ENCODE results near the gene DEUP1.
"Not testable (repeated sequence)": the region's sequence is repeated elsewhere in the genome, so short reads cannot be mapped to it uniquely, and the experiment has no call there.

DEUP1 gene

DNA sequence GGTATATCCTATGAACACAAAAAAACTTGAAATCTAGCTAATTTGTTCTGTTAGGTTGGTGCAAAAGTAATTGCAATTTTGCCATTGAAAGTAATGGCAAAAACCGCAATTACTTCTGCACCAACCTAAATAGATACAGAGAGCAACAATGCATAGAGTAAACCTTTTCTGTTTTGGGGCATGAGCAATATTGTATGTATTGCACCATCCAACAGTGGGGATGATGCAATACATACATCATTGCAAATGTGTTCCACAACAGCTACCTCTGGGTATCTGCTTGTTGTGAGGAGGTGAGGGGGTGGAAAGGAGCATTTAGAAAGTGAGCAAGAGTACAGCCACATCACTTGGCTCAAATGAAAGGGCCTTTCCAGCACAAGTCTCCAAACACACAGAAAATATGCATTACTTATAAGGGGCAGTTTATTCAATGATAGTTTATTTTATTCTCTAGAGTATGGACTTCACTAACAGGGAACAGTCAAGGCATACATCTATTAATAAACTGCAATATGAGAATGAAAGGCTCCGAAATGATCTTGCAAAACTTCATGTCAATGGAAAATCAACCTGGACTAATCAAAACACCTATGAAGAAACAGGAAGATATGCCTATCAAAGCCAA is 77.3 kb downstream of the DEUP1 start:
- no peak for DNase-seq (ENCODE audit: low read depth)

GRCh38 chr11:93410441-93410840 is 79.9 kb downstream of the DEUP1 start:
- in situ Hi-C loops (cut with HindIII; ENCODE audit: low sequenced_read_pairs), result no loop called here
- DNase-seq (ENCODE audit: low read depth), result no peak
- TF ChIP-seq, protein P1, sequence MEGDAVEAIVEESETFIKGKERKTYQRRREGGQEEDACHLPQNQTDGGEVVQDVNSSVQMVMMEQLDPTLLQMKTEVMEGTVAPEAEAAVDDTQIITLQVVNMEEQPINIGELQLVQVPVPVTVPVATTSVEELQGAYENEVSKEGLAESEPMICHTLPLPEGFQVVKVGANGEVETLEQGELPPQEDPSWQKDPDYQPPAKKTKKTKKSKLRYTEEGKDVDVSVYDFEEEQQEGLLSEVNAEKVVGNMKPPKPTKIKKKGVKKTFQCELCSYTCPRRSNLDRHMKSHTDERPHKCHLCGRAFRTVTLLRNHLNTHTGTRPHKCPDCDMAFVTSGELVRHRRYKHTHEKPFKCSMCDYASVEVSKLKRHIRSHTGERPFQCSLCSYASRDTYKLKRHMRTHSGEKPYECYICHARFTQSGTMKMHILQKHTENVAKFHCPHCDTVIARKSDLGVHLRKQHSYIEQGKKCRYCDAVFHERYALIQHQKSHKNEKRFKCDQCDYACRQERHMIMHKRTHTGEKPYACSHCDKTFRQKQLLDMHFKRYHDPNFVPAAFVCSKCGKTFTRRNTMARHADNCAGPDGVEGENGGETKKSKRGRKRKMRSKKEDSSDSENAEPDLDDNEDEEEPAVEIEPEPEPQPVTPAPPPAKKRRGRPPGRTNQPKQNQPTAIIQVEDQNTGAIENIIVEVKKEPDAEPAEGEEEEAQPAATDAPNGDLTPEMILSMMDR (IDR thresholded peaks at IDR 0.05; ENCODE audit: low read depth, low read length, missing control alignments), result no peak
- H3K4me3 ChIP-seq (ENCODE audit: low read depth, low read length), result no peak overlapping the region

More for the DNA sequence above, 77.3 kb downstream of the DEUP1 start:
- TF ChIP-seq, protein P1 (IDR thresholded peaks at IDR 0.05; ENCODE audit: low read depth, low read length, missing control alignments), result no peak
- no peak overlapping the region for H3K4me3 ChIP-seq (ENCODE audit: low read depth, low read length)
- in situ Hi-C loops (cut with HindIII; ENCODE audit: low sequenced_read_pairs), result no loop called here

DNA sequence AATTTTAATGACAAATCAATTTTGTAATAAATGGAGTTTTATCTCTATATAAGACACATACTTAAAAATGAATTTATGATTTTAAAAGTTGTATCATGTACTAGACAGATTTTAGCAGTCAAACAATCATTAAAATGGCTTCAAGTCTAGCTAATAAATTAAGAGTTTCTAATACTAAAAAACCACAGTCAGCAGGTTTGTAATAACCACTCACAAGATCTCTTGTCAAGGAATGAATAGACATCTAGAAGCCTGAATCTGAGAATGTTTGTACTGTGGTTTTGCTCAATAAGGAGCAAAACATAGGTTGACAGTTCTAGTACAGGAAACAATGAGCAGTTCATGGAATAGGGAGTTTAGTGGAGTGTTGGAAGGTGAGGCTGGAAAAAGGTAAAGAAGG is 81.2 kb downstream of the DEUP1 start:
- no peak overlapping the region for H3K4me3 ChIP-seq (ENCODE audit: low read depth, low read length)
- in situ Hi-C loops (cut with HindIII; ENCODE audit: low sequenced_read_pairs), result no loop called here
- DNase-seq (ENCODE audit: low read depth), result no peak
- TF ChIP-seq, protein P1 (IDR thresholded peaks at IDR 0.05; ENCODE audit: low read depth, low read length, missing control alignments), result no peak

- TF ChIP-seq, protein P1 (IDR thresholded peaks at IDR 0.05; ENCODE audit: low read depth, low read length, missing control alignments), result no peak
- no peak overlapping the region for H3K4me3 ChIP-seq (ENCODE audit: low read depth, low read length)
- in situ Hi-C loops (cut with HindIII; ENCODE audit: low sequenced_read_pairs), result no loop called here
- DNase-seq (ENCODE audit: low read depth), result no peak
Observed at GRCh38 chr11:93432247-93432646, 101.7 kb downstream of the DEUP1 start.

DNA sequence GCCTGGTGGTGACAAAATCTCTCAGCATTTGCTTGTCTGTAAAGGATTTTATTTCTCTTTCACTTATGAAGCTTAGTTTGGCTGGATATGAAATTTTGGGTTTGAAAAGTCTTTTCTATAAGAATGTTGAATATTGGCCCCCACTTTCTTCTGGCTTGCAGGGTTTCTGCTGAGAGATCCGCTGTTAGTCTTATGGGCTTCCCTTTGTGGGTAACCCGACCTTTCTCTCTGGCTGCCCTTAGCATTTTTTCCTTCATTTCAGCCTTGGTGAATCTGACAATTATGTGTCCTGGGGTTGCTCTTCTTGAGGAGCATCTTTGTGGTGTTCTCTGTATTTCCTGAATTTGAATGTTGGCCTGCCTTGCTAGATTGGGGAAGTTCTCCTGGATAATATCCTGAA is 112.7 kb downstream of the DEUP1 start:
- H3K4me3 ChIP-seq (ENCODE audit: low read depth, low read length); DNase-seq (ENCODE audit: low read depth); in situ Hi-C loops (cut with HindIII; ENCODE audit: low sequenced_read_pairs): not testable (repeated sequence)

DNA sequence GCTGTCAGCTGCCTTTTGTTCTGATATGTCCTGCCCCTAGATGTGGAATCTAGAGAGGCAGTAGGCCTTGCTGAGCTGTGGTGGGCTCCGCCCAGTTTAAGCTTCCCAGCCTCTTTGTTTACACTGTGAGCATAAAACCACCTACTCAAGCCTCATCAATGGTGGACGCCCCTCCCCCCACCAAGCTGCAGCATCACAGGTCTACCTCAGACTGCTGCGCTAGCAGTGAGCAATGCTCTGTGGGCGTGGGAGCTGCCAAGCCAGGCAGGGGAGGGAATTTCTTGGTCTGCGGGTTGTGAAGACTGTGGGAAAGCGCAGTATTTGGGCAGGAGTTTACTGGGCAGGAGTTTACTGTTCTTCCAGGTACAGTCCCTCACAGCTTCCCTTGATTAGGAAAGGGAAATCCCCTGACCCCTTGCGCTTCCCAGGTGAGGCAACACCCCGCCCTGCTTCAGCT is 114.1 kb downstream of the DEUP1 start:
- in situ Hi-C loops (cut with HindIII; ENCODE audit: low sequenced_read_pairs), result no loop called here
- no peak overlapping the region for H3K4me3 ChIP-seq (ENCODE audit: low read depth, low read length)
- TF ChIP-seq, protein P1 (IDR thresholded peaks at IDR 0.05; ENCODE audit: low read depth, low read length, missing control alignments), result no peak
- peak; percentile 19 for DNase-seq (ENCODE audit: low read depth)

GRCh38 chr11:93458286-93458685 is 127.7 kb downstream of the DEUP1 start:
- no peak for DNase-seq (ENCODE audit: low read depth)
- TF ChIP-seq, protein P1 (IDR thresholded peaks at IDR 0.05; ENCODE audit: low read depth, low read length, missing control alignments), result no peak
- in situ Hi-C loops (cut with HindIII; ENCODE audit: low sequenced_read_pairs), result no loop called here
- no peak overlapping the region for H3K4me3 ChIP-seq (ENCODE audit: low read depth, low read length)

DNA sequence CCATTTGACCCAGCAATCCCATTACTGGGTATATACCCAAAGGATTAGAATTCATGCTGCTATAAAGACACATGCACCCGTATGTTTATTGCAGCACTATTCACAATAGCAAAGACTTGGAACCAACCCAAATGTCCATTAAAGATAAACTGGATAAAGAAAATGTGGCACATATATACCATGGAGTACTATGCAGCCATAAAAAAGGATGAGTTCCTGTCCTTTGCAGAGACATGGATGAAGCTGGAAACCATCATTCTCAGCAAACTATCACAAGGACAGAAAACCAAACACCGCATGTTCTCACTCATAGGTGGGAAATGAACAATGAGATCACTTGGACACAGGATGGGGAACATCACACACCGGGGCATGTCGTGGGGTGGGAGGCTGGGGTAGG is 133.1 kb downstream of the DEUP1 start:
- DNase-seq (ENCODE audit: low read depth); in situ Hi-C loops (cut with HindIII; ENCODE audit: low sequenced_read_pairs); H3K4me3 ChIP-seq (ENCODE audit: low read depth, low read length): not testable (repeated sequence)
